HG02970 (cell line): ENCODE results near the gene TFCP2L1.
"Not testable (repeated sequence)": the region's sequence is repeated elsewhere in the genome, so short reads cannot be mapped to it uniquely, and the experiment has no call there.

Experiments
- ATAC-seq: cut with Tn5 transposase; IDR thresholded peaks from one replicate; pipeline ENCODE4 v1.9.1; 2021; ENCODE audit warnings: mild to moderate bottlenecking, moderate library complexity, moderate number of reproducible peaks; ENCODE audit not compliant: unreplicated experiment, low FRiP score

The TFCP2L1 gene

GRCh38 chr2:121273116-121273515 lies 11.9 kb downstream of the TFCP2L1 start:
- ATAC-seq: no peak

DNA sequence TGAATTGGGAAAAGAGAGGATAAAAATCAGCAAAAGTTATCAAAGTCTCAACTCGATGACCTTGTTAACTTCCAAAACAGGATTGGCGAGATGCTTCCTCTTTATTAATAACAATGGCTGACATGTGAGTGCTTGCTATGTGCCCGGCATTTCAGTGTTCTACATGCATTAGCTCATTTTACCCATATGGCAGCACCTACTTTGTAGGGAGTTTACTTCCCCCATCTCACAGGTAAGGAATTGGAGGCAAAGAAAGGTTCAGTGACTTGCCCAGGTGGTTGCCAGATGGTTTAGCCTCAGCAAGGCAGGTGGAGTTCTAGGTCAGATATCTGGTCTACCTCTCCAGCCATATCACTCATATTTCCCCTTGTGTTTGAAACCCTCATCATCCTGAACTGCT lies 12.4 kb downstream of the TFCP2L1 start:
- no peak for ATAC-seq

DNA sequence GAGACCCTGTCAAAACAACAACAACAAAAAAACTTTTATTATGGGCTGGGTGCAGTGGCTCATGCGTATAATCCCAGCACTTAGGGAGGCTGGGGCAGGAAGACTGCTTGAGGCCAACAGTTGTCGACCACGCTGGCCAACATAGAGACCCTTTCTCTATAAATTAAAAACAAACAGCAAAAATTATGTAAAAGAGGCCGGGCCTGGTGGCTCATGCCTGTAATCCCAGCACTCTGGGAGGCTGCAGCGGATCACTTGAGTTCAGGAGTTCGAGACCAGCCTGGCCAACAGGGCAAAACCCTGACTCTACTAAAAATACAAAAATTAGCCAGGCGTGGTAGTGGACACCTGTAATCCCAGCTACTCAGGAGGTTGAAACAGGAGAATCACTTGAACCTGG lies 15.6 kb downstream of the TFCP2L1 start:
- ATAC-seq: not testable (repeated sequence)

GRCh38 chr2:121266543-121267106 lies 18.4 kb downstream of the TFCP2L1 start:
- no peak for ATAC-seq

DNA sequence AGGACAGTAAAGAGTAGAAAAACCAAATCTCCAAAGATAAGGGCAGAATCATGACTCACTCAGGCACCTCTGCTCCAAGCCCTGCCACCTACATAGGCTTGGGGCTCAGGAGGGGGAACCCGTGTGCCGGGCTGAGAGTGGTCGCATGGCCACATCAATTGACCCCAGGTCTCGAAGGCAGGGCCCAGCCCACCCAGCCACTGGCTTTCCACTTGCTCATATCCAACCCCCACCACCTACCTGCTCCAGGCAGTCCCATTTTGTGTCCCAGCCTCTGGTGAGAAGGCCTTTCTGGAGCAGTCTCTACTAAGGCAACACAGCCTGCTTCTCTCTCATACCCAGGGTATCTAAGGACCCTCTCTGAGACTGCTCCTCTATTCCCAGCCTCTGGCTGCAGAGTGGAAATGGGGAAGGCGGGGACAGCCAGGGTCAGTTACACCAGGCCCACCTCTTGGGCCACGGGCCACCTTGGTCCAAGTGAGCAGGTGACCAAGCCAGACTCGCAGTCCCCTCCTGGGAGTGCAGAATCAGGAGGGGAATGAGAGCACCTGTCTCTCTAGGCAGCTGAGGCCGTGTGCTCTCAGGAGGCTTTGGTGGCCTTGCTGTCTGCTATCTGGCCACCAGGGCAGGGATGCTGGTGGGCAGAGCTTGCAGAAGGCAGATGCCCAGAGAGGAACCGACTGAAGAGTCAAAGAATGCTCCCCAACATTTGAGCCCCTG lies 20.8 kb downstream of the TFCP2L1 start:
- ATAC-seq: no peak

DNA sequence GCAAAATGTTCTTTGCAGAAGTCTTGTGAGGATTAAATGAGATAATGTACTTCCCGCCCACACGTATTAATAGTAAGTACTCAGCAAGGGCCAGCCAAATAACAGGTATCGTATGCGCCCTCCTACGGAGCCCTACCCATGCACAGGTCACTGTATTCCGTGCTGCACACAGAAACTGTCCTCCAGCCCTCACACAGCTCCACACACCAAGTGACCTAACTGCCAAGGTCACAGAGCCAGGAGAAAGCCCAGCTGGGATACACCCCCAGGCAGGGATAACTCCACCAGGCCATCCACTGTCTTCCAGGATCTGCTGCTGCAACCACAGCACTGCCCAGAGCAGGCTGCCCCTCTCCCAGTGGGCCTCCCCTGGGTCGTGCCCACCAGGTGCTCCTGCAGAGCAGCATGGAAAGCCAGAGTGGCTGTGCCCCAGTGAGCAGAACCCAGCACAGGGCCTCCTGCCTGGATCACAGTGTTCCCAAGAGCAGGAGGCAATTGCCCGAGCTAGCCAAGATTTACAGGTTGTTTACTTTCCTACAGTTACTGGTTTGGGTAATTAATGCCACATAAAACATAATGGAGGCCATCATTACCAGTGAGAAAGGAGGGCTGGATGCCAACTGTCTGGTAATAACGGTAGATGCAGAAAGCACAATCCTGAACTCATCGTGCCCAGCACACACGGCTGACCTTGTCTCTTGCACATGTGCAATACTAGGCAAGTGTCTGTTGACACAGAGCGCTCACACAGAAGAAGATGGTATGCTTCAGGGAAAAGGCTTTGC lies 24.4 kb downstream of the TFCP2L1 start:
- ATAC-seq: no peak

DNA sequence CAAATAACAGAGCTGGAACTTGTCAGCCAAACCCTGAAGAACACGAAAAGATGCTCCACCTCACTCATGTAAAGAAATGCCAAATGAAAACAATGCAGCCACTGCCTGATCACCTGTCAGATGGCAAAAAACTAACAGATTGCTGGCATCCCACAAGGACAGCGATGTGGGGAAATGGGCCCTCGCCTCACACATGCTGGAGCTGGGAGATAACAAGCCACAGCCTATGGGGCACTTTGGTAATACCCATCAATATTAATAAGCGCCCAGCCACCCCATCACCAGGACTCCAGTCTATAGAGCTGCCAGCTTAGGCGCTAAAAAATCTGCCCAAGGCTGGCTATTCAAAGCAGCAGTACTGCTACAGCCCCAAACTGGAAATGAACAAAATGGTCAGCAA lies 27.0 kb downstream of the TFCP2L1 start:
- no peak for ATAC-seq

DNA sequence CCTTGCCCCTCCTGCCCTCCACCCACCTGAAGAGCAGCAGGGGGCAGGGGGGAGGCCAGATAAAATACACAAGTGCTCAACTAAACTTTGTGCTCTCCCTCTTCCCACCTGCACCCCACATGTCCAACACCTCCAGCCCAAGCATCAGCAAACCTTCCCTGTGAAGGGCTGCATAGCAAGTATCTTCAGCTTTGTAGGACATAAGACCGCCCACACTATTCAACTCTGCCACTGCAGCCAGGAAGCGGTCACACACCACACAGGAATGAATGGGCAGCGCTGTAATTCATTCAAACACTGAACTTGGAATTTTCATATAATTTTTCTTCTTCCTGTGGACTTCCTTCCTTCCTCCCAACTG lies 27.5 kb downstream of the TFCP2L1 start:
- no peak for ATAC-seq

- ATAC-seq: no peak
Observed at GRCh38 chr2:121256720-121257479, 28.1 kb downstream of the TFCP2L1 start.

DNA sequence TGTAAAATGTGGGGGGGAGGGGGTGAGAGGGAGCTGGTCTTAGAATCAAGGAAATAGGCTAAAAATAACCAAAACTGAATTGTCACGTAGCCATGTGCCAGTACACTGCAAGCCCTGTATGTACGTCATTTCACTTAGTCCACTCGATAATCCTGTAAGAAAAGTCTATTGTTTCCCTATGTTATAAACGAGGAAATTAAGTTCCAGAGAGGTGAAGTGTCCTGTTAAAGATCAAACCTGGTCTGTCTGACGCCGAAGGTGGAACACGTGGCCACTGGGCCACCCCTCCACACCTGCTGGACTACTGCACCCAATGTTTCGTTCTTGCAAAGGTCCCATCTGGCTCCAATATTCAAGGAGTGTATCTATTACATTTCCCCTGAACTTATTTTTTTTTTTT lies 29.6 kb downstream of the TFCP2L1 start:
- no peak for ATAC-seq

DNA sequence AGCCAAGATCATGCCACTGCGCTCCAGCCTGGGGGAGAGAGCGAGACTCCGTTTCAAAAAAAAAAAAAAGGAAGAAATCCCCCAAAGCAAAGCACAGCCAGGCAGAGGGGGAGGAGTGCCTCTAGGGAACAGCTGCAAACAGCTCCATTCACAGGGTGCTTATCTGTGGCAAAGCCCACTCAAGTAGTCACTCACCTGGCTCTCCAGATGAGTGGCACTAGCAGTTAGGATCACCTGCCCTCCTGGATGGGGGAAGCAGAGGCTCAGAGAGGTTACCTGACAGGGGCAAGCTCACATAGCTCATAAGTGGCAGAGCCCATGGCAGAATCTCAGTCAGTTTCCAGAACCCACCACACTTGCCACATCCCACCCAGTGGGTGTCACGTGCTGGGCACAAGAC lies 30.3 kb downstream of the TFCP2L1 start:
- ATAC-seq: no peak

DNA sequence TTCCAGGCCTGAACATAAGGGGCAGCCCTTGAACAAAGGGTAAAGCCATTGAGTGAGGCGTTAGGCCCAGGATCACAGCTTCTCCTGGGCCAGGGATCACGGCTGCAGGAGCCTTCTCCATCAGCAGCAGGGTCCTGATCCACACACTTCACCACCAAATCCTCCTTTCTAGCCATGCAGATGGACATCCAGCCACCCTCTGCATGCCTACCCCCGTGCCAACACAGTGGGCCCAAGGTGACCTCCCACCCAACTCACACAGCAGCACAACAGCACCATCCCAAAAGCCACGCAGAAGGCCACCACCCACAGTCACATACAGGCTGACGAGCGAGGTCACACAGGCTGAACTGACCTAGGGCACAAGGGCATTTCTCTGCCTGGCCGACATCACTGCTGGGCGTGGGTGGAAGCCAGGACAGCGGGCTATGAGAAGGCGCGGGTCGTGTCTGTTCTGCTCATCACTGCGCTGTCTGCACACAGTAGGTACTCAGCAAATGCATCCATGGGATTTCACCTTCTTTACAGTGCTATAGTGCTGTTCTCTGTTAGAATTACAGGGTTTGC lies 31.2 kb downstream of the TFCP2L1 start:
- no peak for ATAC-seq

DNA sequence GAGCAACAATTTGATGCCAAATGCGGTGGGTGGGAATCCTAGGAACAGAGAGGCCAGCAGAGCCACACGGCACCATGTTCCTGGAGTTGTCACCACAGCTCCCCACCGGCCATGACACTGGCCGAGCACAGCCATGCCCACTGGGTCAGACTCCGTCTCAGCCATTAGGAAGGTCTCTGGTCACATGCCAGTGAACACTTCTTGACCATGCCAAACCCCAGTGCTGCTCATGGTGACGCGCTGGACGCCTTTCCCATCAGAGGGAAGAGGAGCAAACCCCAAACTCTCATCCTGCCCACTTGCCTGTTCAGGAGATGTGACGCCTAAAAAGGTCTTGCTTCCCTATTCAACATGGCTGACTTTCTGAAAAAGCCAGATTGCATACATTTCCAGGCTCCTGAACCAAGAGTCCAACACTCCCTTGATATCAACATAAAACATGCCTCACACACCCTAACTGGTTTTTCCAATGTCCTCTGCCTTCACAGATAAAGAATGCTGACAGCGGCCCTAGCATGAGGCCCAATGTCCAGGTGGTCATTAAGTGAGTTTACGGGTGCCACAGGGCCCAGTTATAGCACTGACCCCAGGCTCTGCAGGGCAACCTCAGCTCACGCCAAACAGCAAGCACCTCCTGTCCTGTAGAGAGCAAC lies 31.9 kb downstream of the TFCP2L1 start:
- ATAC-seq: no peak

DNA sequence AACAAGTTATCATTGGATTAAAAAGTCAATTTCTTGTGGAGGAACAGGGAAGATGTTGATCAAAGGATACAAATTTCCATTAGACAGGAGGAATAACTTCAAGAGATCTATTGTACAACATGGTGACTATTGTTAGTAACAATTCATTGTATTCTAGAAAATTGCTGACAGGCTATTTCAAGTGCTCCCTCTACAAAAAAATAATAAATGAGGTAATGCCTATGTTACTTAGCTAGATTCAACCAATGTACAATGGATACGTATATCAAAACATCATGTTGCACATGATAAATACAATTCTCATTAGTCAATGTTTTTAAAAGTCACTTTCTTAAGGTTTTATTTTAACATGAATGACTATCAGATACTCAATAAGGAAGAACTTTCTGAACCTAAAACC lies 33.5 kb downstream of the TFCP2L1 start:
- ATAC-seq: no peak

DNA sequence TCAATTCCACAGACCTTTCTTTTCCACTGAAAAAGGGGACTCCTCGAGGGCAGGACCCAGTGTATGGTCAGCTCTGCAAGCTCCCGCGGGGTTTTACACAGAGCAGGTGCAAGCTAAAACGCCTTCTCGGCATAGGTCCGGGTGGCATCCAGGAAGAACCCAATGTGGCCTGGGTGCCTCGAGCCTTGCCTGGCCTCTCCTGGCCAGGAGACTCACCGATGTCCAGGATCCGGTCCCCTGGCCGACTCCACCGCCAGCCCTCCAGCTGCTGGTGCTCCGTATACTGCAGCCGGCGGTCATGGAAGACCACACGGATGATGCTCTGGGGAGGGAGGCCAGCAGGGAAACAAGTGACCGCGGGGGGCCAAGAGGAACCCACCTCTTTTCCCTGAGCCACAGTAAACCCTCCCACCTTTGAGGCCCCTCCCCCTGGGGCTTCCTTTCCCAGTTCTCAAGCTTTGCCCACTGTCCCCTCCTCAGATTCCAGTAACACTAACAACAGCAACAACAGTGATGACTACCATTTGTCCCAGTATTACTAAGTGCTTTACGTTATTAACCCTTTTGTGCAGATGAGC lies 36.1 kb downstream of the TFCP2L1 start:
- no peak for ATAC-seq

DNA sequence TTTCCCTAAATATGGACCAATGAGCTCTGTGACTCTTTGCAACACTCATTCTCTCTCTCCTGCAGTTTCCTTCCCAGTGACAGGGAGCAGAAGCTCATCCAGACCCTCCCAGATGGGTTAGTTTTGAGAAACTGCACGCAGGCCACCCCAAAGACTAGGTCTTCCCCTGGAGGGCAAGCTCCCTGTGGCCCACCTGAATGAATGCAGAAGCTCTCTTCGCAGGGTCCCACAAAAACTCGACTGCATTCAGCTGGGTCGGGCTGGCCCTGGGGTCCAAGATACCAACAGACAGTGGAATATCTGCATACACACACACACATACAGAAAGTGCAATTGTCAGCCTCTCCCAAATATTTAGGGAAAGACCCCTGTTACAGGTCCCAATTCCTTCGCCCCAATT lies 37.0 kb downstream of the TFCP2L1 start:
- ATAC-seq: no peak

DNA sequence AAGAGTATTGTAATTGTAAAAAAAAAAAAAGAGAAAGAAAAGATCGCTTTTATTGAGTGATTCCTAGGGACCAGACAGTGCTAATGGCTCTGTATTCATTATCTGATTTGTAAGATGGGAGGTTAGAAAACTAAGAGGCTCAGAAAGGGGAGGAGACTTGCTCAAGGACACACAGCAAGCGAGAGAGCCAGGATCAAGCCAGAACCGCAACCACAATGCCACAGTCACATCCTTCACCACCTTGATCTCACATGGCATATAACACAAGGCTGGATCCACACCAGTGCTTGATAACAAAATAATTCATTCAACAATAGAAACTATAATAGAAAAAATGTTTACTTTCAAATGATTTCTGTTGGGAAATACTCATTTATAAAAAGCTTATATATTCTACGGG lies 37.5 kb downstream of the TFCP2L1 start:
- no peak for ATAC-seq

GRCh38 chr2:121246704-121247255 lies 38.2 kb downstream of the TFCP2L1 start:
- ATAC-seq: no peak

DNA sequence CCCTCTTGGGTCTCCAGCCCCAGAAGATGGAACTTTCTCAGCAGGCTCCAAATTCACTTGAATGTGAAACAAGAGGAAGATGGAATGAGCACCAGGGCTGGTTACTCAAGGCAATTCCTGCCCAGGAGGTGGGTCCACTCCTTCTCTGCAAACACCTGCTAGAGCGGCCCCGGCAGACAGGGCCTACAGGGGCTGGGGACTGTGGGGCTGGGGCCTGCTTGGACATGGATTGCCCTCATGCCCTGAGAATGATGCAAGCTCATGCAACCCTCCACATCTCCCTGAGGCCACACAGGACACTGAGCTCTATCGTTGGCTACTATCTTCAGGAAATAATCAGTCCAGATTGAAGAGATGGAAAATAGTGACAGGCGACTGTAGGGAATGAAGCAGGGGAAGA lies 39.1 kb downstream of the TFCP2L1 start:
- no peak for ATAC-seq
